HS-5 (cell line): ENCODE data around the gene TENM3.

Source experiments
- DNase-seq: peaks from one replicate; pipeline ENCODE4 v3.0.0-alpha.2; 2012; ENCODE audit warnings: low read depth

The TENM3 gene

GRCh38 chr4:182400790-182401189 lies 157.6 kb downstream of the TENM3 start:
- no peak for DNase-seq

- no peak for DNase-seq
Observed at GRCh38 chr4:182404376-182404775, 161.2 kb downstream of the TENM3 start.

GRCh38 chr4:182405087-182405486 lies 161.9 kb downstream of the TENM3 start:
- DNase-seq, result no peak

- no peak for DNase-seq
Observed at GRCh38 chr4:182409271-182409670, 166.1 kb downstream of the TENM3 start.

- DNase-seq, result no peak
Observed at GRCh38 chr4:182411391-182411790, 168.2 kb downstream of the TENM3 start.

- no peak for DNase-seq
Observed at GRCh38 chr4:182413550-182413949, 170.3 kb downstream of the TENM3 start.

GRCh38 chr4:182415116-182415515 lies 171.9 kb downstream of the TENM3 start:
- no peak for DNase-seq

GRCh38 chr4:182416067-182416466 lies 172.9 kb downstream of the TENM3 start:
- DNase-seq, result no peak

GRCh38 chr4:182418054-182418734 lies 175.0 kb downstream of the TENM3 start:
- DNase-seq, result no peak

GRCh38 chr4:182420189-182420588 lies 177.0 kb downstream of the TENM3 start:
- DNase-seq, result no peak

- no peak for DNase-seq
Observed at GRCh38 chr4:182421753-182422152, 178.6 kb downstream of the TENM3 start.

GRCh38 chr4:182425302-182425701 lies 182.1 kb downstream of the TENM3 start:
- no peak for DNase-seq

- DNase-seq, result no peak
Observed at GRCh38 chr4:182426901-182427300, 183.7 kb downstream of the TENM3 start.

- no peak for DNase-seq
Observed at GRCh38 chr4:182427554-182427953, 184.4 kb downstream of the TENM3 start.

- no peak for DNase-seq
Observed at GRCh38 chr4:182429896-182430295, 186.7 kb downstream of the TENM3 start.

GRCh38 chr4:182432819-182433218 lies 189.6 kb downstream of the TENM3 start:
- DNase-seq, result no peak

- no peak for DNase-seq
Observed at GRCh38 chr4:182434720-182435119, 191.5 kb downstream of the TENM3 start.

- DNase-seq, result no peak
Observed at GRCh38 chr4:182435401-182435800, 192.2 kb downstream of the TENM3 start.

GRCh38 chr4:182443070-182443469 lies 199.9 kb downstream of the TENM3 start:
- DNase-seq, result no peak

- DNase-seq, result no peak
Observed at GRCh38 chr4:182447767-182448280, 204.6 kb downstream of the TENM3 start.

GRCh38 chr4:182448281-182449151 lies 205.3 kb downstream of the TENM3 start:
- peak; percentile 31 for DNase-seq

- DNase-seq, result no peak
Observed at GRCh38 chr4:182449186-182449929, 206.2 kb downstream of the TENM3 start.
